SK-N-SH (cell line): Measurements from ENCODE around the gene KCNT1. TPM values are rescaled to one million over a fixed set of nuclear protein-coding genes. Genes with fewer than 3 reads are reported as not detected.

Experiments used
- CTCF ChIA-PET: fragments of 300-600, 350-600 bp; formaldehyde crosslinking; extraction: SDS; loops from one replicate; lab custom pipeline; 2021; lab: Yijun Ruan, JAX
- POLR2A ChIA-PET: fragments of 350-600 bp; sonication (Branson Sonifier 250); formaldehyde crosslinking; extraction: SDS; loops from one replicate; lab custom pipeline; 2020; ENCODE audit warnings: antibody characterized with exemption, inconsistent platforms; lab: Yijun Ruan, JAX
- DNase-seq: peaks from one replicate; pipeline ENCODE4 v3.0.0; 2012
- H2AFZ ChIP-seq: fragments of 200-600 bp; sonication (generic); 2 replicates; pipeline ENCODE4 v1.8.1; 2016; ENCODE audit warnings: antibody characterized with exemption, mild to moderate bottlenecking, low read depth
- H3F3A ChIP-seq: fragments of 200-600 bp; sonication (generic); replicated peaks from 2 replicates; pipeline ENCODE3; 2016; ENCODE audit warnings: antibody characterized with exemption, mild to moderate bottlenecking; ENCODE audit not compliant: insufficient read depth
- H3K27ac ChIP-seq, 2 experiments: fragments of 200-500 bp in 1 of 2; fragments of 200-600 bp in 1 of 2; sonication (Bioruptor generic) in 1 of 2; sonication (generic), shearing (Covaris generic) in 1 of 2; 2 replicates each; pipeline versions ENCODE4 v1.5.1 to v1.6.1; 2014 to 2016; ENCODE audit warnings: low read depth in 2 of 2, inconsistent platforms in 1 of 2, low read length in 1 of 2, mild to moderate bottlenecking in 1 of 2, mixed read lengths in 1 of 2
- H3K27me3 ChIP-seq: fragments of 200-600 bp; sonication (generic), shearing (Covaris generic); 2 replicates; pipeline ENCODE4 v1.6.1; 2016; ENCODE audit warnings: mixed run types; ENCODE audit not compliant: insufficient read depth
- H3K36me3 ChIP-seq, 2 experiments: fragments of 200-500 bp in 1 of 2; fragments of 200-600 bp in 1 of 2; sonication (Bioruptor generic) in 1 of 2; sonication (generic) in 1 of 2; replicated peaks in 1 of 2; 2 replicates each; pipeline versions ENCODE3 to v1.5.1; 2014 to 2016; ENCODE audit warnings: low read length in 1 of 2, mild to moderate bottlenecking in 1 of 2; ENCODE audit not compliant: insufficient read depth in 2 of 2, control insufficient read depth in 1 of 2
- H3K4me1 ChIP-seq, 2 experiments: fragments of 200-500 bp in 1 of 2; fragments of 200-600 bp in 1 of 2; sonication (Bioruptor generic) in 1 of 2; sonication (generic), shearing (Covaris generic) in 1 of 2; 2 replicates each; pipeline versions ENCODE4 v1.5.1 to v1.6.1; 2014 to 2016; ENCODE audit warnings: low read depth in 1 of 2, low read length in 1 of 2, mixed run types in 1 of 2; ENCODE audit not compliant: insufficient read depth in 2 of 2, control insufficient read depth in 1 of 2
- H3K4me2 ChIP-seq: fragments of 200-600 bp; sonication (generic), shearing (Covaris generic); 2 replicates; pipeline ENCODE4 v1.6.1; 2017; ENCODE audit warnings: mixed run types
- H3K4me3 ChIP-seq, 2 experiments: fragments of 200-500 bp in 1 of 2; fragments of 200-600 bp in 1 of 2; sonication (Bioruptor generic) in 1 of 2; sonication (generic), shearing (Covaris generic) in 1 of 2; 2 replicates each; pipeline versions ENCODE4 v1.5.1 to v1.8.1; 2014 to 2016; ENCODE audit warnings: low read depth in 2 of 2, inconsistent platforms in 1 of 2, low read length in 1 of 2, mild to moderate bottlenecking in 1 of 2, mixed read lengths in 1 of 2, moderate library complexity in 1 of 2
- H3K79me2 ChIP-seq: fragments of 200-600 bp; sonication (generic); 2 replicates; pipeline ENCODE4 v1.8.1; 2017; ENCODE audit warnings: mild to moderate bottlenecking; ENCODE audit not compliant: insufficient read depth
- H3K9ac ChIP-seq: fragments of 200-600 bp; sonication (generic); 2 replicates; pipeline ENCODE4 v1.6.1; 2017; ENCODE audit warnings: mixed run types
- H3K9me2 ChIP-seq: fragments of 200-600 bp; sonication (generic); 2 replicates; pipeline ENCODE4 v1.6.1; 2017; ENCODE audit warnings: mixed run types
- H3K9me3 ChIP-seq: fragments of 200-600 bp; sonication (generic); 2 replicates; pipeline ENCODE4 v1.6.1; 2017; ENCODE audit warnings: mixed run types, mild to moderate bottlenecking, moderate library complexity
- H4K20me1 ChIP-seq: fragments of 200-600 bp; sonication (generic); 2 replicates; pipeline ENCODE4 v1.6.1; 2017; ENCODE audit warnings: mild to moderate bottlenecking, mixed run types; ENCODE audit not compliant: insufficient read depth
- CHD2 ChIP-seq: fragments of 150-350 bp; IDR thresholded peaks from 2 replicates; pipeline ENCODE4 v1.6.1; 2018; ENCODE audit warnings: low read length; ENCODE audit not compliant: partially characterized antibody
- ELF1 ChIP-seq: IDR thresholded peaks from 2 replicates; pipeline ENCODE4 v1.4.0; 2012
- EP300 ChIP-seq, 2 experiments: IDR thresholded peaks; 2 replicates each; pipeline versions ENCODE4 v1.4.0 to v1.6.1; 2012; ENCODE audit warnings: borderline replicate concordance in 1 of 2, low read depth in 1 of 2, low read length in 1 of 2
- EZH2phosphoT487 ChIP-seq: fragments of 200-600 bp; sonication (generic); IDR thresholded peaks from 2 replicates; pipeline ENCODE4 v1.6.1; 2017; ENCODE audit warnings: low read depth, mixed run types, mild to moderate bottlenecking, antibody characterized with exemption, moderate library complexity, borderline replicate concordance
- FOSL2 ChIP-seq: IDR thresholded peaks from 2 replicates; pipeline ENCODE4 v1.4.0; 2012; ENCODE audit warnings: low read depth, mild to moderate bottlenecking, moderate library complexity, borderline replicate concordance
- FOXM1 ChIP-seq: IDR thresholded peaks from 2 replicates; pipeline ENCODE4 v1.4.0; 2012; ENCODE audit warnings: low read depth, mild to moderate bottlenecking
- GATA2 ChIP-seq: sonication (generic); formaldehyde crosslinking; IDR thresholded peaks from 2 replicates; pipeline ENCODE4 v1.5.0; 2020; ENCODE audit warnings: mild to moderate bottlenecking, missing genetic modification reagents
- IRF3 ChIP-seq: fragments of 150-350 bp; IDR thresholded peaks from 2 replicates; pipeline ENCODE4 v1.6.1; 2016; ENCODE audit warnings: mild to moderate bottlenecking, low read depth, low read length
- JUND ChIP-seq: IDR thresholded peaks from 2 replicates; pipeline ENCODE4 v1.4.0; 2012
- NFIC ChIP-seq: IDR thresholded peaks from 2 replicates; pipeline ENCODE4 v1.4.0; 2012; ENCODE audit warnings: borderline replicate concordance
- NRF1 ChIP-seq: IDR thresholded peaks from 2 replicates; pipeline ENCODE4 v1.6.1; 2012; ENCODE audit warnings: low read depth, mild to moderate bottlenecking, low read length
- RAD21 ChIP-seq: IDR thresholded peaks from 2 replicates; pipeline ENCODE4 v1.6.1; 2012; ENCODE audit warnings: mild to moderate bottlenecking, low read length
- RCOR1 ChIP-seq: fragments of 150-350 bp; IDR thresholded peaks from 2 replicates; pipeline ENCODE4 v1.6.1; 2017; ENCODE audit warnings: antibody characterized with exemption, low read length
- SIN3A ChIP-seq: IDR thresholded peaks from 2 replicates; pipeline ENCODE4 v1.6.1; 2012; ENCODE audit warnings: low read depth, mild to moderate bottlenecking, low read length, moderate library complexity, borderline replicate concordance
- SMC3 ChIP-seq: IDR thresholded peaks from 2 replicates; pipeline ENCODE4 v1.6.1; 2012; ENCODE audit warnings: low read depth, low read length, improper control_type of control experiment
- TCF12 ChIP-seq: IDR thresholded peaks from 2 replicates; pipeline ENCODE4 v1.4.0; 2012
- TEAD4 ChIP-seq: IDR thresholded peaks from 2 replicates; pipeline ENCODE4 v1.4.0; 2012; ENCODE audit warnings: mild to moderate bottlenecking, borderline replicate concordance; ENCODE audit not compliant: insufficient read depth
- WGBS: methylation state at CpG from one replicate; pipeline ENCODE4 v1.1.6; 2017; ENCODE audit warnings: low lambda C conversion rate; 5-methylcytosine and 5-hydroxymethylcytosine counted together
- polyA plus RNA-seq, 3 experiments: library from polyadenylated mRNA; depleted of rRNA; stranded (reverse); fragments of >200 nt; gene quantifications; 2 replicates each; pipeline ENCODE4 v1.2.3, GENCODE V29; 2012
- TF ChIP-seq, protein P1 (sequence below): fragments of 150-350 bp; IDR thresholded peaks from 2 replicates; pipeline ENCODE4 v1.6.1; 2017; ENCODE audit warnings: antibody characterized with exemption, low read length, low read depth, borderline replicate concordance
- TF ChIP-seq, protein P2 (sequence below): IDR thresholded peaks from 2 replicates; pipeline ENCODE4 v1.4.0; 2012; ENCODE audit warnings: low read depth
- TF ChIP-seq, protein P3 (sequence below): IDR thresholded peaks from 2 replicates; pipeline ENCODE4 v1.4.0; 2012; ENCODE audit warnings: low read depth, borderline replicate concordance

The KCNT1 gene
- polyA plus RNA-seq, 1 of the 3 experiments (the other 2 are of a cell fraction), result 0.08 TPM

GRCh38 chr9:135785013-135785575 lies 83.1 kb downstream of the KCNT1 start:
- Histone ChIP-seq H3K4me2 (no peak overlapping the region), H3K36me3 (no peaks in the 10 kb centered on the region), H3K9me2 (no peaks in the 10 kb centered on the region), H3K27ac (no peak overlapping the region), H3K9me3 (no peaks in the 10 kb centered on the region), H3K79me2 (no peaks in the 10 kb centered on the region), H3K4me1 (no peaks in the 10 kb centered on the region), H3K27me3 (no peaks in the 10 kb centered on the region), H4K20me1 (no peaks in the 10 kb centered on the region), H3F3A (no peaks in the 10 kb centered on the region)
- WGBS, result 57% methylated on average over 10 of the region's 22 CpGs
- TF ChIP-seq SMC3 (no peak), TEAD4 (no peak), RAD21 (no peak), GATA2 (CRISPR knock-in tag) (no peak), JUND (no peak), EZH2phosphoT487 (no peak), TCF12 (no peak), NFIC (no peak), FOXM1 (no peak), RCOR1 (no peak), FOSL2 (no peak), ELF1 (no peak)
- TF ChIP-seq, protein P1, sequence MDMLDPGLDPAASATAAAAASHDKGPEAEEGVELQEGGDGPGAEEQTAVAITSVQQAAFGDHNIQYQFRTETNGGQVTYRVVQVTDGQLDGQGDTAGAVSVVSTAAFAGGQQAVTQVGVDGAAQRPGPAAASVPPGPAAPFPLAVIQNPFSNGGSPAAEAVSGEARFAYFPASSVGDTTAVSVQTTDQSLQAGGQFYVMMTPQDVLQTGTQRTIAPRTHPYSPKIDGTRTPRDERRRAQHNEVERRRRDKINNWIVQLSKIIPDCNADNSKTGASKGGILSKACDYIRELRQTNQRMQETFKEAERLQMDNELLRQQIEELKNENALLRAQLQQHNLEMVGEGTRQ, result no peak
- TF ChIP-seq, all 33 proteins: peak for 0
- DNase-seq, result no peak
- ChIA-PET POLR2A (no interaction called here), CTCF (interaction anchor here (1.4 kb wide), 1 partner anchor 83 kb away, joined by 6 read pairs; the partner anchor contains the start of gene KCNT1)
- Histone ChIP-seq H3K9ac (no peak overlapping the region), H2AFZ (no peak overlapping the region), H3K4me3 (no peak overlapping the region)

DNA sequence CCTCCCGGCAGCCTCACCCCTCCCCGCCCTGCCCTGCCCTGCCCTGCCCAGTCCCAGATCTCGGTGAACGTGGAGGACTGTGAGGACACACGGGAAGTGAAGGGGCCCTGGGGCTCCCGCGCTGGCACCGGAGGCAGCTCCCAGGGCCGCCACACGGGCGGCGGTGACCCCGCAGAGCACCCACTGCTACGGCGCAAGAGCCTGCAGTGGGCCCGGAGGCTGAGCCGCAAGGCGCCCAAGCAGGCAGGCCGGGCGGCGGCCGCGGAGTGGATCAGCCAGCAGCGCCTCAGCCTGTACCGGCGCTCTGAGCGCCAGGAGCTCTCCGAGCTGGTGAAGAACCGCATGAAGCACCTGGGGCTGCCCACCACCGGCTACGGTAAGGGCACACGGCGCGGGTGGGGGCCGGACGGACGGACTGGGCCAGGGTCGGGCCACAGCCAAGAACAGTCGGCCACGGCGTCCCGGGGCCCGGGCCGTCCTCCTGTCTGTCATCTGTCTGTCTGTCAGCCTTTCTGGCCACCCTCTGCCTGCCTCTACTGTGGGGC lies 84.2 kb downstream of the KCNT1 start:
- H3K4me3 ChIP-seq, result no peak overlapping the region
- no peaks in the 10 kb centered on the region for H3K27me3 ChIP-seq
- no peaks in the 10 kb centered on the region for H3K36me3 ChIP-seq
- H3K9me2 ChIP-seq, result no peaks in the 10 kb centered on the region
- H3K4me1 ChIP-seq, result no peaks in the 10 kb centered on the region
- H3F3A ChIP-seq, result no peaks in the 10 kb centered on the region
- no peak overlapping the region for H3K27ac ChIP-seq
- H3K9ac ChIP-seq, result no peak overlapping the region
- no peaks in the 10 kb centered on the region for H4K20me1 ChIP-seq
- no peak for DNase-seq
- H2AFZ ChIP-seq, result no peak overlapping the region
- H3K9me3 ChIP-seq, result no peaks in the 10 kb centered on the region
- no peak overlapping the region for H3K4me2 ChIP-seq
- CTCF ChIA-PET, result interaction anchor here (0.6 to 3.8 kb wide), 3 partner anchors 11 to 171 kb away, joined by 3 to 23 read pairs (median 6); partner anchors contain the start of gene KCNT1
- H3K79me2 ChIP-seq, result no peaks in the 10 kb centered on the region
- WGBS, result 77% methylated on average over 27 of the region's 44 CpGs
- no peak for TF ChIP-seq FOXM1
- TF ChIP-seq RCOR1, result no peak
- TF ChIP-seq, protein P2, sequence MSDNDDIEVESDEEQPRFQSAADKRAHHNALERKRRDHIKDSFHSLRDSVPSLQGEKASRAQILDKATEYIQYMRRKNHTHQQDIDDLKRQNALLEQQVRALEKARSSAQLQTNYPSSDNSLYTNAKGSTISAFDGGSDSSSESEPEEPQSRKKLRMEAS, result no peak
- TF ChIP-seq, protein P1, result no peak
- TF ChIP-seq SIN3A, result no peak
- no peak for TF ChIP-seq GATA2 (CRISPR knock-in tag)
- TF ChIP-seq CHD2, result no peak
- no peak for TF ChIP-seq EZH2phosphoT487
- TF ChIP-seq, protein P3, sequence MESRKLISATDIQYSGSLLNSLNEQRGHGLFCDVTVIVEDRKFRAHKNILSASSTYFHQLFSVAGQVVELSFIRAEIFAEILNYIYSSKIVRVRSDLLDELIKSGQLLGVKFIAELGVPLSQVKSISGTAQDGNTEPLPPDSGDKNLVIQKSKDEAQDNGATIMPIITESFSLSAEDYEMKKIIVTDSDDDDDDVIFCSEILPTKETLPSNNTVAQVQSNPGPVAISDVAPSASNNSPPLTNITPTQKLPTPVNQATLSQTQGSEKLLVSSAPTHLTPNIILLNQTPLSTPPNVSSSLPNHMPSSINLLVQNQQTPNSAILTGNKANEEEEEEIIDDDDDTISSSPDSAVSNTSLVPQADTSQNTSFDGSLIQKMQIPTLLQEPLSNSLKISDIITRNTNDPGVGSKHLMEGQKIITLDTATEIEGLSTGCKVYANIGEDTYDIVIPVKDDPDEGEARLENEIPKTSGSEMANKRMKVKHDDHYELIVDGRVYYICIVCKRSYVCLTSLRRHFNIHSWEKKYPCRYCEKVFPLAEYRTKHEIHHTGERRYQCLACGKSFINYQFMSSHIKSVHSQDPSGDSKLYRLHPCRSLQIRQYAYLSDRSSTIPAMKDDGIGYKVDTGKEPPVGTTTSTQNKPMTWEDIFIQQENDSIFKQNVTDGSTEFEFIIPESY, result no peak
- no peak for TF ChIP-seq NRF1
- no peak for TF ChIP-seq EP300 (IDR thresholded peaks at IDR 0.05; ENCODE audit: borderline replicate concordance in 1 of 2, low read depth in 1 of 2, low read length in 1 of 2)
- no peak for TF ChIP-seq IRF3
- POLR2A ChIA-PET, result no interaction called here
